ENCODE data around the gene TTYH2. TPM values are rescaled to one million over a fixed set of nuclear protein-coding genes. Genes with fewer than 3 reads are reported as not detected.

Gene TTYH2
- total and polyA plus RNA-seq, 2 of the 4 experiments (the other 2 are of a cell fraction) = 2.3 to 6.8 TPM

GRCh38 chr17:74182041-74182723 lies 31.2 kb upstream of the TTYH2 start:
- intact Hi-C loops (cut with micrococcal nuclease) = no loop called here
- Histone ChIP-seq H3K23ac (ENCODE audit: low read depth, low read length) (no peak overlapping the region), H4K91ac (ENCODE audit: insufficient read depth, low read depth, low read length) (no peak overlapping the region), H2BK15ac (ENCODE audit: low read depth, low read length) (no peak overlapping the region), H2AFZ (replicated peaks; ENCODE audit: low read length, poor library complexity) (no peak overlapping the region), H4K8ac (ENCODE audit: low read depth in 2 of 2, low read length in 2 of 2) (no peak overlapping the region), H2AK5ac (ENCODE audit: low read depth, low read length) (no peak overlapping the region), H3K14ac (replicated peaks; ENCODE audit: low read depth, low read length) (no peak overlapping the region), H3K18ac (ENCODE audit: low read depth, low read length) (no peak overlapping the region), H3K4ac (ENCODE audit: low read depth, low read length) (no peak overlapping the region), H2BK5ac (ENCODE audit: low read depth, low read length, poor library complexity, severe bottlenecking) (no peak overlapping the region), H3K4me3 (ENCODE audit: insufficient read depth, low read depth, low read length) (no peak overlapping the region), H3K79me1 (ENCODE audit: low read depth in 1 of 2, low read length in 2 of 2) (no peaks in the 10 kb centered on the region), H3K36me3 (ENCODE audit: control insufficient read depth, insufficient read depth, low read length) (no peaks in the 10 kb centered on the region), H3K4me2 (ENCODE audit: low read depth, low read length) (no peak overlapping the region), H3K9me3 (ENCODE audit: control insufficient read depth, insufficient read depth, low read length) (no peaks in the 10 kb centered on the region), H4K20me1 (ENCODE audit: insufficient read depth, low read length) (no peaks in the 10 kb centered on the region), H3K9ac (ENCODE audit: low read depth, low read length) (no peak overlapping the region), H2AK9ac (replicated peaks; ENCODE audit: low read depth, low read length, poor library complexity) (no peak overlapping the region), H3K27ac (ENCODE audit: insufficient read depth, low read length) (no peak overlapping the region), H3K56ac (ENCODE audit: extremely low read depth, insufficient read depth, low read length) (no peak overlapping the region), H4K5ac (ENCODE audit: low read depth, low read length) (no peak overlapping the region), H3K9me1 (ENCODE audit: insufficient read depth, low read length) (no peaks in the 10 kb centered on the region), H2BK20ac (ENCODE audit: low read depth, low read length) (no peak overlapping the region), H2BK120ac (ENCODE audit: low read depth, low read length) (no peak overlapping the region), H3K4me1 (ENCODE audit: control insufficient read depth, insufficient read depth, low read length) (no peaks in the 10 kb centered on the region), H3K27me3 (ENCODE audit: control insufficient read depth, insufficient read depth, low read length) (no peaks in the 10 kb centered on the region; the same call in 1 of the 2 replicates)
- WGBS, 2 experiments (ENCODE audit: extremely low coverage in 2 of 2, insufficient read length in 1 of 2) = 46% methylated on average over 8 of the region's 17 CpGs; no CpG with 5 or more reads in 1 of the 2 experiments
- POLR2A ChIA-PET (ENCODE audit: unreplicated experiment) = no interaction called here
- dilution Hi-C loops (cut with HindIII; ENCODE audit: low sequenced_read_pairs, unreplicated experiment) = no loop called here
- CTCF ChIA-PET = interaction anchor here (0.5 kb wide), 1 partner anchor 10 kb away, joined by 3 read pairs; no protein-coding TSS in a partner anchor
- no peak for ATAC-seq (ENCODE audit: low read depth)
- in situ Hi-C loops (cut with MboI; ENCODE audit: low sequenced_read_pairs) = loop anchor here (25.0 kb wide), 1 partner anchor 920 kb away; the partner anchor contains the start of gene CPSF4L
- no peak for DNase-seq
- BruUV-seq (replicated peaks) = no TSS peak
- no peak for TF ChIP-seq NFE2L2 (IDR thresholded peaks at IDR 0.05; ENCODE audit: low read depth, low read length)
- TF ChIP-seq CEBPB (IDR thresholded peaks at IDR 0.05; ENCODE audit: low read depth, low read length) = no peak
- TF ChIP-seq USF2 (IDR thresholded peaks at IDR 0.05; ENCODE audit: low read depth, low read length) = no peak
- TF ChIP-seq POLR2A (IDR thresholded peaks at IDR 0.05; ENCODE audit: low read depth, low read length) = no peak
- no peak for TF ChIP-seq MAFK (IDR thresholded peaks at IDR 0.05; ENCODE audit: low read depth, low read length)
- TF ChIP-seq ELK1 (IDR thresholded peaks at IDR 0.05; ENCODE audit: borderline replicate concordance, low read depth, low read length) = no peak
- TF ChIP-seq RAD21 (IDR thresholded peaks at IDR 0.05; ENCODE audit: low read length) = no peak
- TF ChIP-seq SMC3 (IDR thresholded peaks at IDR 0.05; ENCODE audit: low read depth, low read length) = no peak
